Superior temporal gyrus (tissue), 1 donor: ENCODE results near the gene RNF223.
"Not testable (repeated sequence)": the region's sequence is repeated elsewhere in the genome, so short reads cannot be mapped to it uniquely, and the experiment has no call there.

Experiments used
- DNase-seq: peaks from one replicate; pipeline ENCODE4 v3.0.0-alpha.2; 2016; ENCODE audit errors: extremely low spot score

RNF223 gene

GRCh38 chr1:1060281-1061000, 13.7 kb downstream of the RNF223 start:
- DNase-seq = no peak

- peak; percentile 76 for DNase-seq
Observed at GRCh38 chr1:1059494-1060280, 14.4 kb downstream of the RNF223 start.

- no peak for DNase-seq
Observed at GRCh38 chr1:1058921-1059493, 15.1 kb downstream of the RNF223 start.

GRCh38 chr1:1058088-1058905, 15.8 kb downstream of the RNF223 start:
- DNase-seq = no peak

- not testable (repeated sequence) for DNase-seq
Observed at GRCh38 chr1:1057769-1058087, 16.4 kb downstream of the RNF223 start.

- no peak for DNase-seq
Observed at GRCh38 chr1:1055841-1056736, 18.0 kb downstream of the RNF223 start.

- DNase-seq = no peak
Observed at GRCh38 chr1:1054971-1055370, 19.1 kb downstream of the RNF223 start.

- DNase-seq = no peak
Observed at GRCh38 chr1:1054099-1054700, 19.9 kb downstream of the RNF223 start.

GRCh38 chr1:1053682-1054081, 20.4 kb downstream of the RNF223 start:
- no peak for DNase-seq

GRCh38 chr1:1053022-1053421, 21.1 kb downstream of the RNF223 start:
- DNase-seq = no peak

- DNase-seq = no peak
Observed at GRCh38 chr1:1052003-1052840, 21.9 kb downstream of the RNF223 start.

GRCh38 chr1:1051127-1051810, 22.8 kb downstream of the RNF223 start:
- DNase-seq = no peak

GRCh38 chr1:1050577-1051052, 23.5 kb downstream of the RNF223 start:
- no peak for DNase-seq

GRCh38 chr1:1049318-1050165, 24.6 kb downstream of the RNF223 start:
- no peak for DNase-seq

GRCh38 chr1:1048765-1049164, 25.3 kb downstream of the RNF223 start:
- no peak for DNase-seq

GRCh38 chr1:1047963-1048362, 26.1 kb downstream of the RNF223 start:
- no peak for DNase-seq

- DNase-seq = no peak
Observed at GRCh38 chr1:1047407-1047806, 26.7 kb downstream of the RNF223 start.

- DNase-seq = no peak
Observed at GRCh38 chr1:1046767-1047166, 27.3 kb downstream of the RNF223 start.
